HG02759 (cell line): ENCODE measurements around the gene SCIMP.
"Not testable (repeated sequence)": the region's sequence is repeated elsewhere in the genome, so short reads cannot be mapped to it uniquely, and the experiment has no call there.

Experiments used
- ATAC-seq: cut with Tn5 transposase; IDR thresholded peaks from one replicate; pipeline ENCODE4 v1.9.1; 2021; ENCODE audit warnings: mild to moderate bottlenecking, moderate library complexity; ENCODE audit not compliant: unreplicated experiment

SCIMP gene

DNA sequence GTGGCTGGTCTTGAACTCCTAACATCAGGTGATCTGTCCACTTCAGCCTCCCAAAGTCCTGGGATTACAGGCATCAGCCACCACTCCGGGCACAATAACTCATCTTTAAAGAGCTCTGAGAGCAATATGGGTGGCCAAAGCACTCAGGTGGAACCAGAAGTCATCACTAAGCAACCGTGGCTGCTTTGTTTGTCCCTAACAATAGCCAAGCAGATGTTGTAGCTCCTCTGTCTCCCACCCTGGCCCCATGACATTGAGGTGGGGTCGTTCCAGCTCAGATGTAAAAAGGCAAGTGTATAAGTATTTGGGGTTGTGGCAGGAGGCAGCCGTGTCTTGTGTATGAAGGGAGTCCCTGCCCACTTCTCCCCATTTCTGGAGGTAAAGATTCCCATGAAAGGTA, 3.7 kb upstream of the SCIMP start:
- no peak for ATAC-seq

- ATAC-seq, result no peak
These were observed 2.9 kb upstream of the SCIMP start for GRCh38 chr17:5237541-5238016.

- no peak for ATAC-seq
These were observed 2.4 kb upstream of the SCIMP start for GRCh38 chr17:5236938-5237540.

- not testable (repeated sequence) for ATAC-seq
These were observed 1.2 kb downstream of the SCIMP start for GRCh38 chr17:5233492-5233891.

DNA sequence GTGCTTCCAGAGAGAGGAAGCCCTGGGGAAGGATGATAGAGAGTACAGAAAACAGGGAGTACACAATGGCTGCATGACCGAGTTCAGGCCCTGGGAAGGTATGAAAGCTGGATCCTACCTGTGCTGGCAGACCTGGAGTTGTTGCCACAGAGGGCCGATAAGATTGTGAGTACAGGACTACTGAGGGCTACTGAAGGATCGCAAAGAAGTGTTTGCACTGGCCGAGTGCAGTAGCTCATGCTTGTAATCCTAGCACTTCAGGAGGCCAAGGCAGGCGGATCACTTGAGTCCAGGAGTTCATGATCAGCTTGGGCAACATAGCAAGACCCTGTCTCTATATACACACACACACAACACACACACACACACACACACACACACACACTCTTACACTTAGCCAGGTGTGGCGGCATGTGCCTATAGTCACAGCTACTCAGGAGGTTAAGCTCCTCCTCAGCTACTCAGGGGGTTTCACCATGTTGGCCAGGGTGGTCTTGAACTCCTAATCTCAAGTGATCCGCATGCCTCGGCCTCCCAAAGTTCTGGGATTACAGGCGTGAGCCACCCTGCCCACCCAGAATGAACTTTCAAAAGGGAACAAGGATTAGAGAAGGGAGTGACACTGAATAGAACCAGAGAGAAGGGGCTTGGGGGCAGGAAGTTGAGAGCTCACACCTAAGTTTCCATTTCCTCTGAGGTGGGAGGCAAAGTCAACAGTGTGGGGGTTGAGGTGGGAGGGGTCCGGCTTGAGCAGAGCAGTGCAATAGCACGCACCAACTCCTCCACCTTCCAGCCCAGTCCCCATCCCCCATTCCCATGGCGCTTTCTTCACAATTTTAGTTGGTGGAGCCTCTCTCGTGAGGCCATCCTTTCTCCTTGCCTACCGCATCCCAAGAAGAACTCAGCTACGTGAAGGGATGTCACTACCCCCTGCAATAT, 7.5 kb downstream of the SCIMP start:
- ATAC-seq, result peak; percentile 38

- peak; percentile 38 for ATAC-seq
These were observed 8.8 kb downstream of the SCIMP start for GRCh38 chr17:5225668-5226457.

GRCh38 chr17:5221912-5222311, 12.7 kb downstream of the SCIMP start:
- not testable (repeated sequence) for ATAC-seq

DNA sequence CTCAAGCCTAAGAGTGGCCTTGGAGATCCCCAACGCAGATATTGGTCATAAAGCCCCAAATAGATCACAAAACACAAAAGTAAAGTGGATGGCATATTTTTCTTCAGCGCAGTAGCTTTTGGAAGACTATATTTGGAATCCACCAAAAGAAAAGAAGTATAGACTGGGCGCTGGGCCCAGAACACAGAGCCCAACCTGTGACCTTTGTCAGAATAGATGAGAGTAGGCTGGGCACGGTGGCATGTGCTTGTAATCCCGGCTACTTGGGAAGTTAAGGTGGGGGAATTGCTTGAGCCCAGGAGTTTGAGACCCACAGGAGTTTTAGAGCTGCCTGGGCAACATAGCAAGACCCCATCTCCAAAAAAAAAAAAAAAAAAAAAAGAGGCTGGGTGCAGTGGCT, 14.6 kb downstream of the SCIMP start:
- ATAC-seq, result no peak

DNA sequence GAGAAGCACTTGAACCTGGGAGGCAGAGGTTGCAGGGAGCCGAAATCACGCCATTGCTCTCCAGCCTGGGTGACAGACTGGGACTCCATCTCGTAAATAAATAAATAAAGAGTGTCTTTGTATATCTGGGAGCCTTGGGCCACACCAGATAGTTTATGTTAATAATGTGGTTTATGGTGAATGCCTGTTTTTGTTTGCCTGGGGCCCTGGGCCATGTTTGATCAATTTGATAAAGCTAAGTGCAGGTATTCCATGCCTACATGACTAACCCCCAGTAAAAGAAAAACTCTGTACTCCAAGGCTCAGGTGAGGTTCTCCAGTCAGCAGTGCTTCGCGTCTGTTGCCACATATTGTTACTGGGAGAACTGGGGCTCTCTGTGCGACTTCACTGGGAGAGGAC, 15.1 kb downstream of the SCIMP start:
- ATAC-seq, result no peak

- ATAC-seq, result not testable (repeated sequence)
These were observed 17.1 kb downstream of the SCIMP start for GRCh38 chr17:5217562-5217961.

DNA sequence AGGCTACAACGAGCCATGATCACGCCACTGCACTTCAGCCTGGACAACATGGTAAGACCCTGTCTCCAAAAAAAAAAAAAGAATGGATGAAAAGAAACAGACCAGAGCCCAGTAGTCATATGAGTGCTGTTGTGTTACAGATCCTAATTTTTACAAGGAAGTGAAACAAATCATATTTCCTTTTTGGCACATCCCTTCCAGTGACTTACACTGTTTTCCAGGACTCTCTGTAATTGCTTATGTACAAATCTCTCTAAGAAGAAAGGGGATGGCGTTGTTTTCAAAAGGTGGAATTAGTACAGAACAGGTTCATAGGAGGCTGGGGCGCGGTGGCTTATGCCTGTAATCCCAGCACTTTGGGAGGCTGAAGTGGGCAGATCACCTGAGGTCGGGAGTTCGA, 23.2 kb downstream of the SCIMP start:
- no peak for ATAC-seq

GRCh38 chr17:5210614-5211252, 23.9 kb downstream of the SCIMP start:
- no peak for ATAC-seq

GRCh38 chr17:5210091-5210490, 24.6 kb downstream of the SCIMP start:
- no peak for ATAC-seq

GRCh38 chr17:5209396-5209795, 25.3 kb downstream of the SCIMP start:
- ATAC-seq, result no peak

DNA sequence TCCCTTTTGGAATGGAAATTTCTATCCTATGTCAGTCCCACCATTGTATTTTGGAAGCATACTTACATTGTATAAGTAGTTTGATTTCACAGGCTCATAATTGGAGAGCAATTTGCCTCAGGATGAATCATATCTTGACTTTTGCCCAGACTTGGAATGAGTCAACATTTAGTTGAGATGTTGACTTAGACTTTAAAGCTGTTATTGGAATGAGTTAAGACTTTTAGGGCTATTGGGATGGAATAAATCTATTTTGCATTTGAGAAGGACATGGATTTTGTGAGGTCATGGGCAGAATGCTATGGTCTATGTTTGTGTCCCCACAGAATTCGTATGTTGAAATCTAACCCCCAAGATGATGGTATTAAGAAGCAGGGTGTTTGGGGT, 30.8 kb downstream of the SCIMP start:
- no peak for ATAC-seq

DNA sequence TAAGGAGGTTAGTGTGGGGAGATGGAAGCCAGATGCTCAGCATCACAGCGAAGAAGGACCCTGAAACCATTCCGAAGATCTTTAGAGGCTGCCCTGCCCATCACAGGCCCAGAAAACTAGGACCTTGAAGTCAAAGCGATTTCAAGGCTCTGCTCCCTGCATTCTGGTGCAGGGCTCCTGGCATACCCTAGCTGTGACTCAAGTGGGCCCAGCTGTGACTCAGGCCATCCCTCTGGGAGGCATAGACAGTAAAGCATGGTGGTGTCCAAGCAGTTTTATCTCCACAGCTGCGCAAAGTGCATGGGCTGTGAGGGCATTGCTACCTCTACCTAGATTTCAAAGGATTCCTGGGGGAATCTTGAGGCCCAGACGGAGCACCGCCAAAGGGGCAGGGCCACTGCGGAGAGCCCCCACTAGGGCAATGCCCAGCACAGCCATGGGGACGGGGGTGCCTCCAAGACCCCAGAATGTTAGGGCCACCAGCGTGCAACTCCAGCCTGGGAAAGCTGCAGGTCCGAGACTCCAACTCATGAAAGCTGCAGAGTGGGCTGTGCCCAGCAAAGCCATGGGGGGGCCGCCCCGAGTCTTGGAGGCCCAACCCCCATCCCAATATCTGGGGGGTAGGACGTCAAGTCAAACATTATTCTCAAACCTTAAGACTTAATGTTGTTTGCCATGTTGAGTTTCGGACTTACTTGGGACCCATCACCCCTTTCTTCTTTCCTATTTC, 31.3 kb downstream of the SCIMP start:
- no peak for ATAC-seq

GRCh38 chr17:5201011-5201410, 33.6 kb downstream of the SCIMP start:
- ATAC-seq, result no peak

DNA sequence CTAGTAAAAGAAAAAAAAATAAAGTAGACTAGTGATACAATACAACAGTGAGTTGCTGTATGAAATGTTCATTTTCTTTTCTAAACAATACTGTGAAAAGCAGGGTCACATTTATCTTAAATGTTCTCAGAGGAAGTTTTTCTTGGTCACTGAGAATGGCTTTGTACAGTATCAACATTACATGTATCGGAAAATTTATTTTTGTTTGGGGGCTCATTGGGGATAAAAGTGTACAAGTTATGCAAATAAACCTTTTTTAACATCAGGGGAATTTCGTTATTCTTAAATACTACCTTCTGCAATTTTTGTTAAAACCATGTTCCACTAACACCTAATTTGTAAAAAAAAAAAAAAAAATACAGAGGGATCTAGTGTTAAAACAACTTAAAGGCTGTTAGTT, 34.3 kb downstream of the SCIMP start:
- no peak for ATAC-seq

DNA sequence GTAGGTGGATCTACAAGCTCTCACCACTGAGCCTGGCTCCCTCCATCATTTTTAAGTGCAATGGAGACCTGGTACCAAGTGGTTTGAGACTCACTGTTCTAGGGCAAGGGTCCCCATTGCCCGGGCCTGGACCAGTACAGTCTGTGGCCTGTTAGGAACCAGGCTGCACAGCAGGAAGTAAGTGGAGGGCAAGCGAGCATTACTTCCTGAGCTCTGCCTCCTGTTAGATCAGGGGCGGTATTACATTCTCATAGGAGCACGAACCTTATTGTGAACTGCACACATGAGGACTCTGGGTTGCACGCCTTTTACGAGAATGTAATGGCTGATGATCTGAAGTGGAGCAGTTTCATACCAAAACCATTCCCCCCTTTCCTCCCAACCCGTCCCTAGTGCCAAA, 36.2 kb downstream of the SCIMP start:
- no peak for ATAC-seq

GRCh38 chr17:5194346-5194745, 40.3 kb downstream of the SCIMP start:
- no peak for ATAC-seq
